Mesenchymal stem cell (in vitro differentiated cells and primary cell): ENCODE data around the gene MYOCOS.
"Not testable (repeated sequence)": the region's sequence is repeated elsewhere in the genome, so short reads cannot be mapped to it uniquely, and the experiment has no call there.

ENCODE experiments used
- DNase-seq: peaks from one replicate; pipeline ENCODE4 v3.0.0-alpha.2; 2013
- H2AFZ ChIP-seq: one replicate; pipeline ENCODE4 v1.6.1; 2013; ENCODE audit warnings: low read depth, mild to moderate bottlenecking, control low read depth, inconsistent platforms, low read length, moderate library complexity
- H2AK5ac ChIP-seq: 2 replicates; pipeline ENCODE4 v1.6.1; 2013; ENCODE audit warnings: low read length, moderate library complexity, mild to moderate bottlenecking, inconsistent platforms; ENCODE audit not compliant: severe bottlenecking
- H2BK120ac ChIP-seq: one replicate; pipeline ENCODE4 v1.6.1; 2013; ENCODE audit warnings: low read depth, mild to moderate bottlenecking, inconsistent platforms, low read length, moderate library complexity
- H2BK12ac ChIP-seq, 2 experiments: one replicate each; pipeline ENCODE4 v1.6.1; 2013; ENCODE audit warnings: inconsistent platforms in 2 of 2, low read length in 2 of 2, mild to moderate bottlenecking in 2 of 2, moderate library complexity in 2 of 2, control low read depth in 1 of 2
- H2BK15ac ChIP-seq: one replicate; pipeline ENCODE4 v1.6.1; 2013; ENCODE audit warnings: mild to moderate bottlenecking, low read depth, inconsistent platforms; ENCODE audit not compliant: poor library complexity, severe bottlenecking
- H2BK5ac ChIP-seq: 2 replicates; pipeline ENCODE4 v1.6.1; 2013; ENCODE audit warnings: low read depth, mild to moderate bottlenecking, low read length, control low read depth, inconsistent platforms; ENCODE audit not compliant: poor library complexity, severe bottlenecking
- H3K14ac ChIP-seq, 2 experiments: one replicate each; pipeline ENCODE4 v1.6.1; 2013; ENCODE audit warnings: inconsistent platforms in 2 of 2, low read length in 2 of 2, control low read depth in 1 of 2, mild to moderate bottlenecking in 1 of 2, moderate library complexity in 1 of 2
- H3K18ac ChIP-seq, 2 experiments: one replicate each; pipeline ENCODE4 v1.6.1; 2013; ENCODE audit warnings: inconsistent platforms in 2 of 2, low read length in 2 of 2, control low read depth in 1 of 2, low read depth in 1 of 2, mild to moderate bottlenecking in 1 of 2
- H3K23ac ChIP-seq, 2 experiments: one replicate each; pipeline ENCODE4 v1.6.1; 2013; ENCODE audit warnings: inconsistent platforms in 2 of 2, low read length in 2 of 2, mild to moderate bottlenecking in 2 of 2, moderate library complexity in 2 of 2, control low read depth in 1 of 2
- H3K27ac ChIP-seq: 2 replicates; pipeline ENCODE4 v1.5.1; 2013; ENCODE audit warnings: mild to moderate bottlenecking, moderate library complexity, low read length, control low read depth, inconsistent platforms; ENCODE audit not compliant: poor library complexity, severe bottlenecking
- H3K27me3 ChIP-seq, 2 experiments: 2 replicates each; pipeline versions ENCODE4 v1.6.1 to v1.7.0; 2013; ENCODE audit warnings: low read length in 2 of 2, mild to moderate bottlenecking in 2 of 2, moderate library complexity in 2 of 2, control low read depth in 1 of 2, inconsistent platforms in 1 of 2; ENCODE audit not compliant: control insufficient read depth in 1 of 2, insufficient read depth in 1 of 2
- H3K36me3 ChIP-seq, 2 experiments: 2 replicates each; pipeline versions ENCODE4 v1.6.1 to v1.7.0; 2013; ENCODE audit warnings: low read length in 2 of 2, control low read depth in 1 of 2, inconsistent platforms in 1 of 2, low read depth in 1 of 2, mild to moderate bottlenecking in 1 of 2; ENCODE audit not compliant: insufficient read depth in 2 of 2, control insufficient read depth in 1 of 2
- H3K4ac ChIP-seq, 2 experiments: one replicate each; pipeline ENCODE4 v1.6.1; 2013; ENCODE audit warnings: inconsistent platforms in 2 of 2, low read length in 2 of 2, mild to moderate bottlenecking in 2 of 2, moderate library complexity in 2 of 2, control low read depth in 1 of 2, low read depth in 1 of 2
- H3K4me1 ChIP-seq: 2 replicates; pipeline ENCODE4 v1.6.1; 2013; ENCODE audit warnings: low read depth, low read length, control low read depth; ENCODE audit not compliant: control insufficient read depth, insufficient read depth
- H3K4me2 ChIP-seq: 2 replicates; pipeline ENCODE4 v1.6.1; 2013; ENCODE audit warnings: low read length, mild to moderate bottlenecking, inconsistent platforms; ENCODE audit not compliant: poor library complexity, severe bottlenecking
- H3K4me3 ChIP-seq, 2 experiments: 2 replicates each; pipeline versions ENCODE4 v1.5.1 to v1.7.0; 2013; ENCODE audit warnings: low read length in 2 of 2, mild to moderate bottlenecking in 2 of 2, control low read depth in 1 of 2, low read depth in 1 of 2; ENCODE audit not compliant: insufficient read depth in 1 of 2
- H3K79me1 ChIP-seq: replicated peaks from 2 replicates; pipeline ENCODE4 v1.6.1; 2013; ENCODE audit warnings: mild to moderate bottlenecking, control low read depth, low read length, inconsistent platforms; ENCODE audit not compliant: poor library complexity, severe bottlenecking
- H3K9ac ChIP-seq: 2 replicates; pipeline ENCODE4 v1.7.0; 2013; ENCODE audit warnings: mild to moderate bottlenecking, low read length, moderate library complexity
- H3K9me3 ChIP-seq: 2 replicates; pipeline ENCODE4 v1.7.0; 2013; ENCODE audit warnings: mild to moderate bottlenecking, low read length; ENCODE audit not compliant: control insufficient read depth
- H4K8ac ChIP-seq: one replicate; pipeline ENCODE4 v1.6.1; 2013; ENCODE audit warnings: inconsistent platforms, mild to moderate bottlenecking, low read length, moderate library complexity
- H4K91ac ChIP-seq: one replicate; pipeline ENCODE4 v1.6.1; 2013; ENCODE audit warnings: mild to moderate bottlenecking, low read length, inconsistent platforms
- WGBS: methylation state at CpG from one replicate; pipeline ENCODE4 v1.1.7; 2013; ENCODE audit warnings: mixed read lengths; 5-methylcytosine and 5-hydroxymethylcytosine counted together

MYOCOS gene

DNA sequence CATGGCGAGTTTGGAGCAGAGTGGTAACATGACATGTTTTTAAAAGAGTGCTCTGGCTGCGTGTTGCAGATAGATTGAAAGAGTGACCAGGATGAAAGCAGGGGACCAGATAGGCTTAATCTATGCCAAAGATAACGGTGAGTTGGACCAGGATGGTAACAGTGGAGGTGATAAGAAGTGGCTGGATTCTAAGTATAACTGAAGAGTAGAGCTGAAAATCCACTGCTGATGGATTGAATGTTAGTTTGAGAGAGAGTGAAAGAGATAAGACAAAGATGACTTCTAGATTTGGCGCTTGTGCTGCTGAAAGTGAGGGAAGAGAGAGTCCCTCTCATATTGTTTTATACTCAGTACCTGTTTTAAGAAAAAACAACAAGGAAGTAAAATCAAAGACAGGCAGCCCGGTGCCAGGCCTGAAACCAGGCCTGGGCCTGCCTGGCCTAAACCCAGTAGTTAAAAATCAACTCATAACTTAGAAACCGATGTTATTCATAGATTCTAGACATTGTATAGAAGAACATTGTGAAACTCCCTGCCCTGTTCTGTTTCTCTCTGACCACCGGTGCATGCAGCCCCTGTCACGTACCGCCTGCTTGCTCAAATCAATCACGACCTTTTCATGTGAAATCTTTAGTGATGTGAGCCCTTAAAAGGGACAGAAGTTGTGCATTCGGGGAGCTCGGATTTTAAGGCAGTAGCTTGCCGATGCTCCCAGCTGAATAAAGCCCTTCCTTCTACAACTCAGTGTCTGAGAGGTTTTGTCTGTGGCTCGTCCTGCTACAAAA, 6.7 kb upstream of the MYOCOS start:
- not testable (repeated sequence) for H3K27ac ChIP-seq, H3K23ac ChIP-seq, H2AFZ ChIP-seq, H2BK15ac ChIP-seq, H2BK5ac ChIP-seq, H2BK120ac ChIP-seq, H3K27me3 ChIP-seq, H3K79me1 ChIP-seq, H3K18ac ChIP-seq, DNase-seq, H2AK5ac ChIP-seq, H4K8ac ChIP-seq, H4K91ac ChIP-seq, H3K9ac ChIP-seq, H3K4ac ChIP-seq, H3K36me3 ChIP-seq, H3K14ac ChIP-seq, H3K4me2 ChIP-seq, H3K4me1 ChIP-seq, H3K4me3 ChIP-seq, H3K9me3 ChIP-seq, H2BK12ac ChIP-seq
- WGBS, result 84% methylated on average over 12 of the region's 14 CpGs

DNA sequence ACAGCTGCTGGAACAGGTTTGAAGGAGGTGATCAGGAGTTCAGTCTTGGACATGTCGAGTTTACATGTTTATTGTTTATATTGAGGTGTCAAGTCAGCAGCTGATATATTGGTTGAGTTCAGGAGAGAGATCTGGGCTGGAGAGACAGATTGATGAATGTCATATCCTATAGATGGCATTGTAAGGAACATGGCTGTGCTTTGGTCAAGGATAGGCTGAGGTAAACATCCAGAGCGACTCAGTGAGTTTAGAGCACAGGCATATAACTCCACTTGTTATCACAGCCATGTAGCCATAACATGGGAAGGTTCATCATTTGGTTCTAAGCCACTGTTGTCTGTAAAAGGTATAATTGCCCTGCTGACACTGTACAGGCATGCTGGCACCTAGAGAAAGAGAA, 5.5 kb upstream of the MYOCOS start:
- H2AK5ac ChIP-seq, result no peak overlapping the region
- no peaks in the 10 kb centered on the region for H3K4me1 ChIP-seq
- no peak overlapping the region for H4K8ac ChIP-seq
- no peak overlapping the region for H3K18ac ChIP-seq
- H2AFZ ChIP-seq, result no peak overlapping the region
- H4K91ac ChIP-seq, result no peak overlapping the region
- H3K27me3 ChIP-seq, result no peaks in the 10 kb centered on the region
- no peak overlapping the region for H3K4me3 ChIP-seq
- H2BK12ac ChIP-seq, result no peak overlapping the region
- H2BK120ac ChIP-seq, result no peak overlapping the region
- H2BK15ac ChIP-seq, result no peak overlapping the region
- H3K4me2 ChIP-seq, result no peak overlapping the region
- H3K9ac ChIP-seq, result no peak overlapping the region
- H3K27ac ChIP-seq, result no peak overlapping the region
- H3K23ac ChIP-seq, result no peak overlapping the region
- H3K14ac ChIP-seq, result peak overlapping the region in 1 of 2 experiments; percentile 83
- no peaks in the 10 kb centered on the region for H3K79me1 ChIP-seq
- no peaks in the 10 kb centered on the region for H3K36me3 ChIP-seq
- DNase-seq, result no peak
- WGBS, result 67% methylated on average over 2 of the region's 2 CpGs
- no peaks in the 10 kb centered on the region for H3K9me3 ChIP-seq
- no peak overlapping the region for H2BK5ac ChIP-seq
- H3K4ac ChIP-seq, result no peak overlapping the region

DNA sequence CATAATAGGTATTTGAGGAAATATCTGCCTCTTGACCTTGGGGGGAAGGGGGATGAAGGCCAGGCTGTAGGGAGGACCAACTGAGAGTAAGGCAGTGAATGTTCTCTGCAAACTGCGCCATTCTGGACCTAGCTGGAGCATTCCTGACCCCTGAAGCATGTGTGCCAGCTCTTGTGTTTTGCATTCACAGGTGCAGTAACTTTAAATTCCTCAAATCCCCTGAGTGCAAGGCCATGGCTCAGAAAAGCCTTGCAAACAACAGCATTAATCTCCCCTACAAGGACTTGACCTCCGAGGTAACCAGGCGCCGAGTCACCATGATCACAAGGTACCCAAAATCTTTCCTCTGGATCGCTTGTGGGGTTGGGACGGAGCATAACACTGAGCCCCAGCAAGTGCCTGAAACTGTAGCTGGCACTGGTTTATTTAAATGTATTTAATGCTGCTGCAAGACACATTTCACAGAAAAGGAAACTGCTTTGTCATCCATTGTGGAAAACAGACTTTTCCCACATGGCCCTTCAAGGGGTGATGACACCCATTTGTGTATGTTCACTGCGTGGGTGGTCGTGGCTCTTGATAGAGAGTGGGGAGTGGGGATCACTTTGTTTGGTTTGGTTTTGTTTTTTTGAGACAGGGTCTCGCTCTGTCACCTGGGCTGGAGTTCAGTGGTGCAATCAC, 1.7 kb downstream of the MYOCOS start:
- no peaks in the 10 kb centered on the region for H3K9me3 ChIP-seq
- no peak overlapping the region for H3K18ac ChIP-seq
- 69% methylated on average over 8 of the region's 9 CpGs for WGBS
- H4K91ac ChIP-seq, result no peak overlapping the region
- no peaks in the 10 kb centered on the region for H3K79me1 ChIP-seq
- no peak overlapping the region for H3K23ac ChIP-seq
- no peak overlapping the region for H2BK5ac ChIP-seq
- H3K4me3 ChIP-seq, result no peak overlapping the region
- H3K4me1 ChIP-seq, result no peaks in the 10 kb centered on the region
- no peak overlapping the region for H2BK120ac ChIP-seq
- no peaks in the 10 kb centered on the region for H3K36me3 ChIP-seq
- H2BK15ac ChIP-seq, result no peak overlapping the region
- no peak overlapping the region for H2AK5ac ChIP-seq
- no peak overlapping the region for H3K27ac ChIP-seq
- no peak overlapping the region for H2AFZ ChIP-seq
- H3K27me3 ChIP-seq, result peaks cover 0 to 7% of the 10 kb centered on the region in 2 experiments
- no peak overlapping the region for H3K4ac ChIP-seq
- no peak overlapping the region for H2BK12ac ChIP-seq
- no peak overlapping the region for H3K4me2 ChIP-seq
- H4K8ac ChIP-seq, result no peak overlapping the region
- no peak overlapping the region for H3K9ac ChIP-seq
- no peak overlapping the region for H3K14ac ChIP-seq
- no peak for DNase-seq

DNA sequence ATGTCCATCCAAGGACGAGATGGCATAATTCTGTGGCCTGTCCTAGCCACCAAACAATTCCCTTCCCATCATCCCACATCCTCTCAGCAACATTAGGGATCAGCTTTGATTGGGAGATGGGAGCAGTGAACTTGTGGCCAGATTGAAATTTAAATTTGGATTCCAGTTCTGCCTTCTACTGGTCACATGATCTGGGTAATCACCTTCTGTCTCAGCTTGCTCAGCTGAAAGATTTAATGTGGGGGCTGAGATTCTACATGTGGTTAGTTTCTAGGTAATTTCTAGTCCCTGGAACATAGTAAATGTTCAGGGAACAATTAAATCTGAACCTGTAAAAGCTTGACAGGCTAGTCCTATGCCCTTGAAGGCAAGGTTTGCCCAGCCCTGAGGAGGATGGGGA, 3.2 kb downstream of the MYOCOS start:
- H2BK15ac ChIP-seq, result no peak overlapping the region
- H3K27me3 ChIP-seq, result peaks cover 0 to 15% of the 10 kb centered on the region in 2 experiments
- H2AFZ ChIP-seq, result no peak overlapping the region
- no peak for DNase-seq
- no peaks in the 10 kb centered on the region for H3K9me3 ChIP-seq
- no peak overlapping the region for H2AK5ac ChIP-seq
- no CpG with 5 or more reads among the region's 1 CpG for WGBS
- no peak overlapping the region for H2BK12ac ChIP-seq
- H3K4me2 ChIP-seq, result no peak overlapping the region
- no peak overlapping the region for H4K91ac ChIP-seq
- H2BK5ac ChIP-seq, result no peak overlapping the region
- H3K27ac ChIP-seq, result no peak overlapping the region
- H3K4ac ChIP-seq, result no peak overlapping the region
- H3K14ac ChIP-seq, result no peak overlapping the region
- H3K9ac ChIP-seq, result no peak overlapping the region
- H3K36me3 ChIP-seq, result no peaks in the 10 kb centered on the region
- no peaks in the 10 kb centered on the region for H3K79me1 ChIP-seq
- H3K4me3 ChIP-seq, result no peak overlapping the region
- H2BK120ac ChIP-seq, result no peak overlapping the region
- H3K4me1 ChIP-seq, result no peaks in the 10 kb centered on the region
- H3K18ac ChIP-seq, result no peak overlapping the region
- H4K8ac ChIP-seq, result no peak overlapping the region
- H3K23ac ChIP-seq, result no peak overlapping the region
